MM.1S (cell line): ENCODE results near the gene SLC38A8.

Experiments used
- DNase-seq: peaks from one replicate; pipeline ENCODE4 v3.0.0-alpha.2; 2015
- H2AFZ ChIP-seq: fragments of 300-600 bp; sonication (generic); 2 replicates; pipeline ENCODE4 v1.6.0; 2016; ENCODE audit warnings: antibody characterized with exemption, low read length
- H3F3A ChIP-seq: fragments of 300-600 bp; sonication (generic); 2 replicates; pipeline ENCODE4 v1.6.1; 2016; ENCODE audit warnings: mild to moderate bottlenecking, antibody characterized with exemption, low read length, moderate library complexity, mixed read lengths; ENCODE audit not compliant: insufficient read depth
- H3K27ac ChIP-seq: fragments of 300-600 bp; sonication (generic); 2 replicates; pipeline ENCODE4 v1.5.1; 2016; ENCODE audit warnings: mild to moderate bottlenecking, low read length
- H3K27me3 ChIP-seq: fragments of 300-600 bp; sonication (generic); replicated peaks from 2 replicates; pipeline ENCODE4 v1.6.0; 2016; ENCODE audit warnings: low read length; ENCODE audit not compliant: insufficient read depth
- H3K36me3 ChIP-seq: fragments of 300-600 bp; sonication (generic); replicated peaks from 2 replicates; pipeline ENCODE4 v1.6.1; 2016; ENCODE audit warnings: mild to moderate bottlenecking, low read length, mixed read lengths; ENCODE audit not compliant: insufficient read depth
- H3K4me1 ChIP-seq: fragments of 300-600 bp; sonication (generic); 2 replicates; pipeline ENCODE4 v1.6.1; 2016; ENCODE audit warnings: low read length, mixed read lengths
- H3K4me2 ChIP-seq: fragments of 300-600 bp; sonication (generic); 2 replicates; pipeline ENCODE4 v1.6.0; 2016; ENCODE audit warnings: low read depth, low read length
- H3K4me3 ChIP-seq: fragments of 300-600 bp; sonication (generic); 2 replicates; pipeline ENCODE4 v1.5.1; 2016; ENCODE audit warnings: low read length, mixed read lengths
- H3K79me2 ChIP-seq: fragments of 300-600 bp; sonication (generic); 2 replicates; pipeline ENCODE4 v1.6.1; 2016; ENCODE audit warnings: mixed run types, low read length, mixed read lengths
- H3K9ac ChIP-seq: fragments of 300-600 bp; sonication (generic); 2 replicates; pipeline ENCODE4 v1.6.1; 2016; ENCODE audit warnings: low read length, mixed read lengths
- H3K9me2 ChIP-seq: fragments of 300-600 bp; sonication (generic); replicated peaks from 2 replicates; pipeline ENCODE4 v1.6.1; 2016; ENCODE audit warnings: mild to moderate bottlenecking, low read length, mixed read lengths; ENCODE audit not compliant: insufficient read depth
- H3K9me3 ChIP-seq: fragments of 300-600 bp; sonication (generic); replicated peaks from 2 replicates; pipeline ENCODE4 v1.6.1; 2016; ENCODE audit warnings: mild to moderate bottlenecking, low read length, mixed read lengths; ENCODE audit not compliant: insufficient read depth
- H4K20me1 ChIP-seq: fragments of 300-600 bp; sonication (generic); 2 replicates; pipeline ENCODE4 v1.6.1; 2016; ENCODE audit warnings: mild to moderate bottlenecking, low read length, moderate library complexity, mixed read lengths; ENCODE audit not compliant: insufficient read depth
- EZH2 ChIP-seq: fragments of 300-600 bp; sonication (generic); optimal IDR thresholded peaks from 2 replicates; pipeline ENCODE3; 2017; ENCODE audit warnings: low read depth, mild to moderate bottlenecking, antibody characterized with exemption, low read length, mixed read lengths
- EZH2phosphoT487 ChIP-seq: fragments of 300-600 bp; sonication (generic); IDR thresholded peaks from 2 replicates; pipeline ENCODE4 v1.6.1; 2018; ENCODE audit warnings: antibody characterized with exemption, low read length
- TF ChIP-seq, protein P1 (sequence below): fragments of 300-600 bp; sonication (generic); IDR thresholded peaks from 2 replicates; pipeline ENCODE4 v1.5.1; 2016; ENCODE audit warnings: antibody characterized with exemption, low read length, mixed read lengths

Gene SLC38A8

GRCh38 chr16:84034516-84034915 lies 8.1 kb downstream of the SLC38A8 start:
- Histone ChIP-seq H3K9me3 (no peaks in the 10 kb centered on the region), H3K79me2 (no peaks in the 10 kb centered on the region), H2AFZ (no peak overlapping the region), H3F3A (no peaks in the 10 kb centered on the region), H4K20me1 (no peaks in the 10 kb centered on the region), H3K27ac (no peak overlapping the region), H3K4me2 (no peak overlapping the region), H3K9ac (no peak overlapping the region), H3K4me1 (no peaks in the 10 kb centered on the region), H3K4me3 (no peak overlapping the region), H3K36me3 (no peaks in the 10 kb centered on the region), H3K27me3 (peaks cover 21% of the 10 kb centered on the region), H3K9me2 (no peaks in the 10 kb centered on the region)
- no peak for DNase-seq
- TF ChIP-seq, protein P1, sequence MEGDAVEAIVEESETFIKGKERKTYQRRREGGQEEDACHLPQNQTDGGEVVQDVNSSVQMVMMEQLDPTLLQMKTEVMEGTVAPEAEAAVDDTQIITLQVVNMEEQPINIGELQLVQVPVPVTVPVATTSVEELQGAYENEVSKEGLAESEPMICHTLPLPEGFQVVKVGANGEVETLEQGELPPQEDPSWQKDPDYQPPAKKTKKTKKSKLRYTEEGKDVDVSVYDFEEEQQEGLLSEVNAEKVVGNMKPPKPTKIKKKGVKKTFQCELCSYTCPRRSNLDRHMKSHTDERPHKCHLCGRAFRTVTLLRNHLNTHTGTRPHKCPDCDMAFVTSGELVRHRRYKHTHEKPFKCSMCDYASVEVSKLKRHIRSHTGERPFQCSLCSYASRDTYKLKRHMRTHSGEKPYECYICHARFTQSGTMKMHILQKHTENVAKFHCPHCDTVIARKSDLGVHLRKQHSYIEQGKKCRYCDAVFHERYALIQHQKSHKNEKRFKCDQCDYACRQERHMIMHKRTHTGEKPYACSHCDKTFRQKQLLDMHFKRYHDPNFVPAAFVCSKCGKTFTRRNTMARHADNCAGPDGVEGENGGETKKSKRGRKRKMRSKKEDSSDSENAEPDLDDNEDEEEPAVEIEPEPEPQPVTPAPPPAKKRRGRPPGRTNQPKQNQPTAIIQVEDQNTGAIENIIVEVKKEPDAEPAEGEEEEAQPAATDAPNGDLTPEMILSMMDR: no peak
- TF ChIP-seq EZH2: no peak
- TF ChIP-seq EZH2phosphoT487: no peak

DNA sequence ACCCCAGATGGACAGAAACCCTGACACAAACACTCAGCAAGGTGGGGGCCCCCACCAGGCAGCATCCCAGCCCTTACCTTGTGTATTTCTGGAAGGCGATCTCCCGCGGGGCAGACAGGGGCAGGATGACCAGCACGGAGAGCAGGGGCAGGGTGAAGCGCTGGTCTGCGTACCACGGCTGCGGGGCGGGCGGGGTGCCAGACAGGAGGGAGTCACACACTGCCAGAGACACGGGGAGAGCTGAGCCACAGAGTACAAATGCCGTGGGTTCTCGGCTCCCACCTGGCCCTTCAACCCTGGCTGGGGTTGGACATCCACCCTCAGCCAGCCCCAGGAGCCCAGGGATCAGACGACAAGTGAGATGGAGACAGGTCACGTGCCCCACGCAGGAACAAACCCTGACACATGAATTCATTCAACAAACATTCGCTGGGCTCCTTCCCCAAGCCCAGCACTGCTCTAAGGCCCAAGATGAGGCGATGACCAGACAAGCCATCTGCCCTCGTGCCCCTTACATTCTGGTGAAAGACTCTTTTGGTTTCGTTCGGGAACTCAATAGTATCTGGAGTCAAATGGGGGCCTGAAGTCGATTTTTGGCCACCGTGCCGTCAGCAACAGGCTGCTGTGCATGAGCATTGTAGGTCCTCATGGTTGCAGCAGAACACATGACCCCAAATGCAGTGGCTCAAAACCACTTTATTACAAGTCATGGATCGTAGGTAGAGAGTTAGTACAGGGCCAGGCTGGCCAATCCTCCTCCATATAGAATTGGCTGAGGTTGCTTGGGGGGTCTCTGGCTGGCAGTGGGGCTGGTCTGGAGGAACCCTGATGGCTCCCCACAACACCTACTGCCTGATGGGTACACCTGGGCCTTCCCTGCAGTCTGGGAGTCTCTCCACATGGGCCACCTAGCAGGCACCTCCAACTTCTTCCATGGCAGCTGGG lies 9.1 kb downstream of the SLC38A8 start:
- Histone ChIP-seq H3K4me1 (no peaks in the 10 kb centered on the region), H3K9ac (no peak overlapping the region), H3K27me3 (peaks cover 17% of the 10 kb centered on the region), H2AFZ (no peak overlapping the region), H3K79me2 (no peaks in the 10 kb centered on the region), H4K20me1 (no peaks in the 10 kb centered on the region), H3K9me2 (no peaks in the 10 kb centered on the region), H3K4me2 (no peak overlapping the region), H3K27ac (no peak overlapping the region), H3F3A (no peaks in the 10 kb centered on the region), H3K9me3 (no peaks in the 10 kb centered on the region), H3K36me3 (no peaks in the 10 kb centered on the region), H3K4me3 (no peak overlapping the region)
- no peak for DNase-seq
- TF ChIP-seq EZH2 (no peak), EZH2phosphoT487 (no peak)
- TF ChIP-seq, protein P1: no peak

GRCh38 chr16:84032458-84033178 lies 10.0 kb downstream of the SLC38A8 start:
- Histone ChIP-seq H3K27ac (no peak overlapping the region), H4K20me1 (no peaks in the 10 kb centered on the region), H3K9ac (no peak overlapping the region), H3K9me2 (no peaks in the 10 kb centered on the region), H3F3A (no peaks in the 10 kb centered on the region), H3K9me3 (no peaks in the 10 kb centered on the region), H3K4me1 (no peaks in the 10 kb centered on the region), H3K27me3 (peaks cover 16% of the 10 kb centered on the region), H3K4me3 (no peak overlapping the region), H3K36me3 (no peaks in the 10 kb centered on the region), H3K79me2 (no peaks in the 10 kb centered on the region), H3K4me2 (no peak overlapping the region), H2AFZ (no peak overlapping the region)
- DNase-seq: no peak
- no peak for TF ChIP-seq EZH2phosphoT487
- TF ChIP-seq, protein P1: no peak
- no peak for TF ChIP-seq EZH2
